Epithelial cell of esophagus (primary cell): Measurements from ENCODE around the gene TEX55.
"Not testable (repeated sequence)": the region's sequence is repeated elsewhere in the genome, so short reads cannot be mapped to it uniquely, and the experiment has no call there.

ENCODE experiments used
- DNase-seq: peaks from one replicate; pipeline ENCODE4 v3.0.0; 2010; ENCODE audit warnings: low read depth
- H3K4me3 ChIP-seq: 2 replicates; pipeline ENCODE4 v1.5.1; 2011; ENCODE audit warnings: mild to moderate bottlenecking, low read length, control low read depth
- CTCF ChIP-seq: IDR thresholded peaks from 2 replicates; pipeline ENCODE4 v1.5.1; 2011; ENCODE audit warnings: low read depth, mild to moderate bottlenecking, low read length, control low read depth, inconsistent platforms; ENCODE audit not compliant: insufficient read depth; ENCODE audit errors: missing control alignments

Gene TEX55

GRCh38 chr3:119145500-119146167, at the start of gene TEX55:
Gene TEX55, plus strand, starts transcription at chr3:119146165. Its CDS starts 25 bp downstream, at chr3:119146190.
- no peak within 1 kb of the TSS for H3K4me3 ChIP-seq
- peak; percentile 84 for TF ChIP-seq CTCF
- peak; percentile 73 for DNase-seq

GRCh38 chr3:119098003-119098402, 48.0 kb upstream of the TEX55 start:
- no peak for TF ChIP-seq CTCF
- no peak overlapping the region for H3K4me3 ChIP-seq
- no peak for DNase-seq

- H3K4me3 ChIP-seq: no peak overlapping the region
- TF ChIP-seq CTCF: peak; percentile 74
- DNase-seq: peak; percentile 50
These were observed 47.2 kb upstream of the TEX55 start for GRCh38 chr3:119098619-119099222.

GRCh38 chr3:119099785-119100184, 46.2 kb upstream of the TEX55 start:
- H3K4me3 ChIP-seq: no peak overlapping the region
- DNase-seq: peak; percentile 20
- no peak for TF ChIP-seq CTCF

- no peak for DNase-seq
- TF ChIP-seq CTCF: no peak
- no peak overlapping the region for H3K4me3 ChIP-seq
These were observed 41.9 kb upstream of the TEX55 start for GRCh38 chr3:119104031-119104430.

GRCh38 chr3:119118330-119118729, 27.6 kb upstream of the TEX55 start:
- not testable (repeated sequence) for DNase-seq, H3K4me3 ChIP-seq

- no peak overlapping the region for H3K4me3 ChIP-seq
- no peak for TF ChIP-seq CTCF
- DNase-seq: no peak
These were observed 25.5 kb upstream of the TEX55 start for GRCh38 chr3:119120480-119120879.
